ENCODE data around the gene AHCYL2. TPM values are rescaled to one million over a fixed set of nuclear protein-coding genes. Genes with fewer than 3 reads are reported as not detected.
"Not testable (repeated sequence)": the region's sequence is repeated elsewhere in the genome, so short reads cannot be mapped to it uniquely, and the experiment has no call there.

Gene AHCYL2
- total RNA-seq, 1 donor from 2014 or later, result 10.1 TPM

DNA sequence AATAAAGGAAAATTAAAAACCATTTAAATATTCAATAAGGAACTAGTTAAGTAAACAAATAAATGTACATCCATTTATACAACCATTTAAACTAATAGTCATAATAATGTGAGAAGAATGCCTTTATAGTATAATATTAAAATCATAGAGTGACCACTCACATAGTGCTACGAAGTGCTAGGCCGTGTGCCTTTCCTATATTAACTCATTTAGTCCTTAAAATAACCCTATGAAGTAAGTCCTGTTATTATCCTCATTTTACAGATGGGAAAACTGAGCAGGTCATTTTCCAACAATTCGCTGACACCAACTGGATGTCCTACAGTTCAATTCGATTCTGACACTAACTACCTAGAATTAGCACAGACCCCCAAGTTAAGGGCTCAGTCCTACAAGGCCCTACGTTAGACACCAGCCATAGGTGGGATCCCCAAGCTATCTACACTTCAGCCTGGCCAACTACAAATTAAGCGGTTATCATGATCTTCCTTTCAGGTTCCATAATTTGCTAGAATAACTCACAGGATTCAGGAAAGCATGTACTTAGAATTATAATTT lies 213.5 kb downstream of the AHCYL2 start:
- TF ChIP-seq, protein P1, sequence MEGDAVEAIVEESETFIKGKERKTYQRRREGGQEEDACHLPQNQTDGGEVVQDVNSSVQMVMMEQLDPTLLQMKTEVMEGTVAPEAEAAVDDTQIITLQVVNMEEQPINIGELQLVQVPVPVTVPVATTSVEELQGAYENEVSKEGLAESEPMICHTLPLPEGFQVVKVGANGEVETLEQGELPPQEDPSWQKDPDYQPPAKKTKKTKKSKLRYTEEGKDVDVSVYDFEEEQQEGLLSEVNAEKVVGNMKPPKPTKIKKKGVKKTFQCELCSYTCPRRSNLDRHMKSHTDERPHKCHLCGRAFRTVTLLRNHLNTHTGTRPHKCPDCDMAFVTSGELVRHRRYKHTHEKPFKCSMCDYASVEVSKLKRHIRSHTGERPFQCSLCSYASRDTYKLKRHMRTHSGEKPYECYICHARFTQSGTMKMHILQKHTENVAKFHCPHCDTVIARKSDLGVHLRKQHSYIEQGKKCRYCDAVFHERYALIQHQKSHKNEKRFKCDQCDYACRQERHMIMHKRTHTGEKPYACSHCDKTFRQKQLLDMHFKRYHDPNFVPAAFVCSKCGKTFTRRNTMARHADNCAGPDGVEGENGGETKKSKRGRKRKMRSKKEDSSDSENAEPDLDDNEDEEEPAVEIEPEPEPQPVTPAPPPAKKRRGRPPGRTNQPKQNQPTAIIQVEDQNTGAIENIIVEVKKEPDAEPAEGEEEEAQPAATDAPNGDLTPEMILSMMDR (IDR thresholded peaks at IDR 0.05; ENCODE audit: insufficient read depth, low read length, poor library complexity, severe bottlenecking), result no peak
- no peaks in the 10 kb centered on the region for H3K36me3 ChIP-seq (ENCODE audit: control insufficient read depth, insufficient read depth, low read length)
- no peak overlapping the region for H3K4me3 ChIP-seq (ENCODE audit: low read depth, low read length)
- DNase-seq (ENCODE audit: low read depth), result no peak
- no peaks in the 10 kb centered on the region for H3K27me3 ChIP-seq (ENCODE audit: control insufficient read depth, insufficient read depth, low read length)

DNA sequence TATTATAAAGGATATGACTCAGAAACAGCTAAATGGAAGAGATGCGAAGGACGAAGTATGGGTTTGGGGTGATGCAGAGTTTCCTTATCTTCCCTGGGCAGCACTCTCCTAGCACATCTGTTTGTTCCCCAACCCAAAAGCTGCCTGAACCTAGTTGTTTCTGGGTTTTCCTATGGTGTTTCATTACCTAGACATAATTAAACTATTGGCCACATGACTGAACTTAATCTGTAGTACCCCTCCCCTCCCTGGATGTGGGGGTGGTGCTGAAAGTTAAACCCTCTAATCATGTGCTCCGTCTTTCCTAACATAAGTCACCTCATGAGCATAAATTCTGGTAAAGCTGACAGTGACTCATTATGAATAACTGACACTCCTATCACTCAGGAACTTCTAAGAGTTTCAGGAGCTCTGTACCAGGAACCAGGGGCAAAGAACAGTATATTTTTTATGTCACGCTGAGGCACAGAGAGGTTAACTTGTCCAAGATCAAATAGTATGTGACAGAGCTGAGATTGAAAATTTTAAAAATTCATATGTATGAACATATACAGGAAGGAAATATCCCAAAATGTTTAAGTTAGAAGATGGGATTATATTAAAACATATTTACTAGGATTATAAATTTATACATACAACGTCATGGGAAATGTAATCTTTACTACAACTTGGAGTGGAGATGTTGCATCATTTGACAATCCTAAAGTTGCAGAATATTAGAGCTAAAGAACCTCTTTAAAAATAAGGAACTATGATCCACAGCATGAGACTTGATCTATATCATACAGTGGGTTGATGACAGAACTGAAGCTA lies 214.2 kb downstream of the AHCYL2 start:
- H3K36me3 ChIP-seq (ENCODE audit: control insufficient read depth, insufficient read depth, low read length), result no peaks in the 10 kb centered on the region
- no peaks in the 10 kb centered on the region for H3K27me3 ChIP-seq (ENCODE audit: control insufficient read depth, insufficient read depth, low read length)
- H3K4me3 ChIP-seq (ENCODE audit: low read depth, low read length), result no peak overlapping the region
- DNase-seq (ENCODE audit: low read depth), result peak; percentile 69
- TF ChIP-seq, protein P1 (IDR thresholded peaks at IDR 0.05; ENCODE audit: insufficient read depth, low read length, poor library complexity, severe bottlenecking), result no peak

DNA sequence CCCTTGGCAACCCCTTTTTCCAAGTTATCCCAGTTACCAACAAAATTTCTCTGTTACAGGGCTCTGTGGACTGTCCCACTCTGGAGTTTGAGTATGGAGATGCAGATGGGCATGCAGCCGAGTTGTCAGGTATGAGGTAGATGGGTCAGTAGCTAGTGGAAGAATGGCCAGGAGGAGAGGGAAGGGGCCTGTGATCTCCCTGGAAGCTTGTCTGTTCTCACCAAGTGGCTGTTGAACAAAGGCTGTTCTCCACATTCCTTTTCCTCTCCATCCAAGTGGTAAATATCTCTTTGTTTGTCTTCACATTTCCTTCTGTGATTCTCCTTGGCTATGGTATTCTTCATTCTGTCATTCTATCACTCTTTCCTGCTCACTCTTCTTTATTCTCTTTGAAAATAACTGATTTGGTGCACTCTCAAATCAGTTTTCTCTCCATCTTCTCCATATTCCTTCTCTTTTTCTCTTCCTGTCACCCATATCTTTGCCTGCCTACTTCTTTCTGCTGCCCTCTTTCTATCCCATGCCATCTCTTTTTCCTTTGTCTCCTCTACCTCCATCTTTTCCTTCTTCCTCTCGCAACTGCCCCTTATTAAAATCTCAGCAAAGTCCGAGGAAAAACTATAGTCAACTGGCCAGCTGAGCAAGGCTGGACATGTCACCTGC lies 215.3 kb downstream of the AHCYL2 start:
- H3K36me3 ChIP-seq (ENCODE audit: control insufficient read depth, insufficient read depth, low read length), result no peaks in the 10 kb centered on the region
- no peak for DNase-seq (ENCODE audit: low read depth)
- TF ChIP-seq, protein P1 (IDR thresholded peaks at IDR 0.05; ENCODE audit: insufficient read depth, low read length, poor library complexity, severe bottlenecking), result no peak
- H3K27me3 ChIP-seq (ENCODE audit: control insufficient read depth, insufficient read depth, low read length), result no peaks in the 10 kb centered on the region
- H3K4me3 ChIP-seq (ENCODE audit: low read depth, low read length), result no peak overlapping the region

DNA sequence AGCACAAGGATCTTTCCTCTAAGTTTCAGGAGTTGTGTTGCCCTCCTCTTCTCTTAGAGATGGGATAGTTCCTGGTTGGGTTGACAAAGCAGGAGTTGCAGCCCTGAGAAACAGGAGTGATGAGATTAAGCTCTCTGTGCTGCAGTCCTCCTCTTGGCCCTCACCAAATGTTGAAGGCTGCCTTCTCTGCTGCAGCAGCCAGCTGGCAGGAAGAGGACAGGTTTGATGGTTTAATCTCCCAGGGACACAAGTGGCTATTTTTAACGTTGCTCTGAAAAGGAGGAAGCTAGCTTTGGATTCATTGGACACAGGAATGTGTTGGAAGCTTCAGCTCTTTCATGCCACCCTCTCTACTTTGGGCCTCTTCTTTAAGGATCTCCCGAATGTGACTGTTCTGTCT lies 218.8 kb downstream of the AHCYL2 start:
- Histone ChIP-seq H3K4me3 (ENCODE audit: low read depth, low read length) (no peak overlapping the region), H3K36me3 (ENCODE audit: control insufficient read depth, insufficient read depth, low read length) (no peaks in the 10 kb centered on the region), H3K27me3 (ENCODE audit: control insufficient read depth, insufficient read depth, low read length) (no peaks in the 10 kb centered on the region)
- no peak for DNase-seq (ENCODE audit: low read depth)
- TF ChIP-seq, protein P1 (IDR thresholded peaks at IDR 0.05; ENCODE audit: insufficient read depth, low read length, poor library complexity, severe bottlenecking), result no peak

DNA sequence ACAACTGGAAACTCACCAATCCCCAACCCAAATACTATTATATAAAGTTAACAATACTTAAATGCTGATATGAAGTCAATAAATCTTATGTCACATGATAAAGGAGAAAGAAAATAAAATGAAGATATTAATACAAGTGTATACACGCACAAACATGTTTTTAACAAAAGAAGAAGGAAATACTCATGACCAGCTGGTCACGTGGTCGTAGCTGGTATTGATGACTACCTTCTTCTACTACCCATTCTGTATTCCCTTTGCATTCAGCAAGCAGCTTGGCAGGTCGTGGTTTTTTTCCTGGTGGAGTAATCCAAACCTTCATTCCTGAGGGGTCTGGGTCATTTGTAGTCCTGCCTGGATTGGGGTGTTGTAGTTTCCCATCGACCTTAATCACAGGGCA lies 219.9 kb downstream of the AHCYL2 start:
- not testable (repeated sequence) for DNase-seq (ENCODE audit: low read depth); H3K4me3 ChIP-seq (ENCODE audit: low read depth, low read length); H3K27me3 ChIP-seq (ENCODE audit: control insufficient read depth, insufficient read depth, low read length); H3K36me3 ChIP-seq (ENCODE audit: control insufficient read depth, insufficient read depth, low read length)

DNA sequence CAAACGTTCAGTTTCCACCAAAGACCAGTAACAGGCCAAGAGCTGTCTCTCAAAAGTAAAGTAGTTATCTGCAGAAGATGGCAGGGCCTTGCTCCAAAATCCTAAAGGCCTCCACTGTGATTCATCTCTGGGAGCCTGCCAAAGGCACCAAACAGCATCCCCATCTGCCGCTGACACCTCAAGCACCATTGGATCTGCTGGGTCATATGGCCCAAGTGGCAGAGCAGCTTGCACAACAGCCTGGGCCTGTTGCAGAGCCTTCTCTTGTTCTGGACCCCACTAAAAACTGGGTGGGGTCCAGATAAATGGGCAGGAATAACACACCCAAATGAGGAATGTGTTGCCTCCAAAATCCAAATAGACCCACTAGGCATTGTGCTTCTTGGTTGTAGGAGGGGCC lies 222.1 kb downstream of the AHCYL2 start:
- not testable (repeated sequence) for H3K4me3 ChIP-seq (ENCODE audit: low read depth, low read length); H3K36me3 ChIP-seq (ENCODE audit: control insufficient read depth, insufficient read depth, low read length); H3K27me3 ChIP-seq (ENCODE audit: control insufficient read depth, insufficient read depth, low read length); DNase-seq (ENCODE audit: low read depth)

DNA sequence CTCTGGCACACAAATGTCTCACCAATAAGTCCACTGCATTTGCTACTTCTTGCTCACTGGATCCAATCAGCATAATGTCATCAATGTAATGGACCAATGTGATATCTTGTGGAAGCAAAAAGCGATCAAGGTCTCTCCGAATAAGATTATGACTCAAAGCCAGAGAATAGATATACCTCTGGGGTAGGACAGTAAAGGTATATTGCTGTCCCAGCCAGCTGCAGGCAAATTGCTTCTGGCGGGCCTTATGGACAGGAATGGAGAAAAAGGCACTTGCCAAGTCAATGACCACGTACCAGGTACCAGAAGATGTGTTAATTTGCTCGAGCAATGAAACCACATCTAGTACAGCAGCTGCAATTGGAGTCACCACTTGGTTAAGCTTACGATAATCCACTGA lies 222.6 kb downstream of the AHCYL2 start:
- not testable (repeated sequence) for H3K36me3 ChIP-seq (ENCODE audit: control insufficient read depth, insufficient read depth, low read length); H3K27me3 ChIP-seq (ENCODE audit: control insufficient read depth, insufficient read depth, low read length); H3K4me3 ChIP-seq (ENCODE audit: low read depth, low read length); DNase-seq (ENCODE audit: low read depth)

DNA sequence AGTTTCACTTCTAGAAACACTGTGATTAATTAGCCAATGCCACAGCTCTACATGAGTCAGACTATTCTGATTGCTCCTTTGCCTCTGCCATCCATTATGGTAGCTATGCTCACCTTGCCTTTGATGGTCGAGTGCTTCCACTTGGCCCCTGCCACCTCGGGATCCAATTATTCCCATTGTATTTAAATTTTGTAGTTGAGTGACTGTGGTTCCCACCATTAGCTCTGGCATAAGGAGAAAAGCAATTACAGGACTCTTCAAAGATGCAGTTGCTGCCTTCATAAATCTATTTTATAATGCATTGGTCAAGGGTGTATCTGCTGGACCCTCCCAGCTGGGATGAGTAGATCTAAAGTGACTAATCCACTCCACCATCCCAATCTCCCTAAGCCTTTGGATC lies 223.8 kb downstream of the AHCYL2 start:
- not testable (repeated sequence) for DNase-seq (ENCODE audit: low read depth); H3K4me3 ChIP-seq (ENCODE audit: low read depth, low read length); H3K36me3 ChIP-seq (ENCODE audit: control insufficient read depth, insufficient read depth, low read length); H3K27me3 ChIP-seq (ENCODE audit: control insufficient read depth, insufficient read depth, low read length)

Data from kidney epithelial cell (primary cell).